Nephron (organoid): ENCODE measurements around the gene NUDT5.

Experiments used
- H3K27ac Mint-ChIP-seq, 3 experiments: 2 replicates each; pipeline ENCODE4 v1.8.0; 2020; ENCODE audit warnings: mixed read lengths in 3 of 3, mild to moderate bottlenecking in 2 of 3, moderate library complexity in 1 of 3
- H3K27me3 Mint-ChIP-seq: 2 replicates; pipeline ENCODE4 v1.8.0; 2021; ENCODE audit warnings: low read depth, mild to moderate bottlenecking, moderate library complexity, mixed read lengths
- H3K36me3 Mint-ChIP-seq: 2 replicates; pipeline ENCODE4 v1.8.0; 2020; ENCODE audit warnings: low read depth, mixed read lengths
- H3K4me1 Mint-ChIP-seq: 2 replicates; pipeline ENCODE4 v1.8.0; 2020; ENCODE audit warnings: mixed read lengths
- H3K4me3 Mint-ChIP-seq, 3 experiments: 2 replicates each; pipeline ENCODE4 v1.8.0; 2020; ENCODE audit warnings: mild to moderate bottlenecking in 3 of 3, mixed read lengths in 3 of 3, moderate library complexity in 2 of 3
- H3K9me3 Mint-ChIP-seq: 2 replicates; pipeline ENCODE4 v1.8.0; 2020; ENCODE audit warnings: mixed read lengths
- TF ChIP-seq, protein P1 (sequence below), 3 experiments: fragments of 200-600 bp; sonication (generic); IDR thresholded peaks; one replicate each; pipeline ENCODE4 v1.5.0; 2021; ENCODE audit warnings: antibody characterized with exemption in 3 of 3; ENCODE audit not compliant: unreplicated experiment in 3 of 3

The NUDT5 gene

DNA sequence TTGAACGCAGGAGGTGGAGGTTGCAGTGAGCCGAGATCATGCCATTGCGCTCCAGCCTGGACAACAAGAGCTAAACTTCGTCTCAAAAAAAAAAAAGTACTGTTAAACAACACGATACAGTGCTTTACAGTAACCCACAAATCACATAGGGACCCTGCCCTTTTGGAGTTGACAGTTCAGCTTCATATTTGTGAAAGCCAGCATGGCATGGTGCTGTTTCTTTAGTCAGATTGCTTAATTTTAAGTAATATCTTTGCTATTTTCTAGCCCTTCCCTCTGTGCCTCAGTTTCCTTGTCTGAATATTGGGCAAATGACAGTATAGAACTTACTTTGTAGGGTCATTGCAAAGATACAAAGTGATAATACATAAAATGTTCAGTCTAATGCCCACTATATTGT, 5.2 kb upstream of the NUDT5 start:
- Mint-ChIP-seq H3K27ac (no peak overlapping the region), H3K4me3 (no peak overlapping the region), H3K4me1 (peaks cover 20% of the 10 kb centered on the region), H3K9me3 (peaks cover 2% of the 10 kb centered on the region), H3K27me3 (no peaks in the 10 kb centered on the region), H3K36me3 (peaks cover 53% of the 10 kb centered on the region)
- TF ChIP-seq, protein P1, sequence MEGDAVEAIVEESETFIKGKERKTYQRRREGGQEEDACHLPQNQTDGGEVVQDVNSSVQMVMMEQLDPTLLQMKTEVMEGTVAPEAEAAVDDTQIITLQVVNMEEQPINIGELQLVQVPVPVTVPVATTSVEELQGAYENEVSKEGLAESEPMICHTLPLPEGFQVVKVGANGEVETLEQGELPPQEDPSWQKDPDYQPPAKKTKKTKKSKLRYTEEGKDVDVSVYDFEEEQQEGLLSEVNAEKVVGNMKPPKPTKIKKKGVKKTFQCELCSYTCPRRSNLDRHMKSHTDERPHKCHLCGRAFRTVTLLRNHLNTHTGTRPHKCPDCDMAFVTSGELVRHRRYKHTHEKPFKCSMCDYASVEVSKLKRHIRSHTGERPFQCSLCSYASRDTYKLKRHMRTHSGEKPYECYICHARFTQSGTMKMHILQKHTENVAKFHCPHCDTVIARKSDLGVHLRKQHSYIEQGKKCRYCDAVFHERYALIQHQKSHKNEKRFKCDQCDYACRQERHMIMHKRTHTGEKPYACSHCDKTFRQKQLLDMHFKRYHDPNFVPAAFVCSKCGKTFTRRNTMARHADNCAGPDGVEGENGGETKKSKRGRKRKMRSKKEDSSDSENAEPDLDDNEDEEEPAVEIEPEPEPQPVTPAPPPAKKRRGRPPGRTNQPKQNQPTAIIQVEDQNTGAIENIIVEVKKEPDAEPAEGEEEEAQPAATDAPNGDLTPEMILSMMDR (IDR thresholded peaks at IDR 0.05; ENCODE audit: unreplicated experiment in 3 of 3): no peak

DNA sequence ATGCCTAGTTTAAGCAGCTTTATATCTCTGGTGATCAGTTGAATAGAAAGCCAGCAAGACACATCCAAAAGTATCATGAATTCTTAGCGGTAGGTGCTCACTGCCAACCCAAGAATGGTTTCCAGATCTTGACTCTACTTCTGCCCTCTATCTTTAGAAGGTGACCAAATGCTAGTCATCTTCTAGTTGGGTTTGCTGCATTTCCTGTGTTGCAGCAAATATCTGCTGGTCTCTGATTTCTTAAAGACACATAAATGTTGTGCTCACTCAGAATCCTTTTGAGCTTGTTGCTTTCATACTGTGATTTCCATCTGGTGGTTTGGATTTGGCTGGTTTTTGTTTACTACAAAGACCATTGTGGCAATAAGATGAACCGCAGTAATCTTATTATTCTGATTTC, 2.5 kb upstream of the NUDT5 start:
- TF ChIP-seq, protein P1 (IDR thresholded peaks at IDR 0.05; ENCODE audit: unreplicated experiment in 3 of 3): no peak
- Mint-ChIP-seq H3K27me3 (no peaks in the 10 kb centered on the region), H3K27ac (no peak overlapping the region), H3K4me3 (peak overlapping the region; percentile 60 to 79 (median 62)), H3K4me1 (peaks cover 36% of the 10 kb centered on the region), H3K36me3 (peaks cover 31% of the 10 kb centered on the region), H3K9me3 (no peaks in the 10 kb centered on the region)

DNA sequence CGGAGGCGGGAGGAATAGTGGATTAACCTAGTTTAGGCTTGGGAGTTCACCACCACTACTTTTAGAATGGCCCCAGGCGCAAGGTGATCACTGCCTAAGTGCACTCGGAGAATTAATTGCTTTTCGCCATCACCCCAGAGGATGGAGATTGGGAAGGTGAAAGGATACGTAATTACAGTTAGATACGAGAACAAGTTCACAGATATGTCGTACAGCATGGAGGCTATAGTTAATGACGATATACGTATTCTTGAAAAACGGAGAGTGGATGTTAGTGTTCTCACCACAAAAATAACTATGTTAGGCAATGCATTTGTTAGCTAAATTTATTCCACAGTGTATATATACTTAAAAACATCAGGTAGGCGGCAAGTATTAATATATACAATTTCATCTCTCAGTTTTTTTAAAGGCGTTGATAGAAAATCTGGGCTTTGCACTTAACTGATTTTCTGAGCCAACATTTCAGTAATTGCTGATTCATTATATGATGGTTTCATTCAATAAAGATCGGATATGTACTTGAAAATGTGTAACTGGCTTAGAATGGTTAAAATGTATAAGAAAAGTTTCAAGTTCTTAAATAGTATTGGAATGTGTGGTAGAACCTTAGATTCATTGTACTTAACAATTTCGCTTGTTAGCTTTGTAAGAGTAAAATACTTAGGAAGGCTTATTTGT, 980 bp upstream of the NUDT5 start:
- peaks cover 19% of the 10 kb centered on the region for H3K36me3 Mint-ChIP-seq
- H3K27me3 Mint-ChIP-seq: no peaks in the 10 kb centered on the region
- peak overlapping the region; percentile 93 to 96 (median 95) for H3K4me3 Mint-ChIP-seq
- peak overlapping the region; percentile 97 to 99 (median 98) for H3K27ac Mint-ChIP-seq
- no peaks in the 10 kb centered on the region for H3K9me3 Mint-ChIP-seq
- H3K4me1 Mint-ChIP-seq: peaks cover 46% of the 10 kb centered on the region
- TF ChIP-seq, protein P1 (IDR thresholded peaks at IDR 0.05; ENCODE audit: unreplicated experiment in 3 of 3): no peak

DNA sequence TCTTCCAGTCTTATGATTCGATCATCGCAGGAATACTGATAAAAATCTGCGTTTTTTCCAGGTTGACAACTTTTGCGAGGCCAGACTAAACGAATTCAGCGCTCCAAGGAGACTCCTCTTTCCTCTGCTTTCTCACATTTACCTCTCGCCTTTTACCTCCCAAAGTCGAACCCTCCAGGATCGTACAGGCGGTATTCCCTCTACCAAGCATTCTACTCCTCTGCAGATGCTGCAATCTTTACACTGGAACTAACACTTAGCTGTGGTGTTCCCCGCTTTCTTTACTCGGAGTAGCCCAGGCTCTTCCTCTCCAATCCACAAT, 449 bp downstream of the NUDT5 start:
- H3K4me3 Mint-ChIP-seq: peak overlapping the region; percentile 93 to 96 (median 95)
- no peaks in the 10 kb centered on the region for H3K27me3 Mint-ChIP-seq
- TF ChIP-seq, protein P1 (IDR thresholded peaks at IDR 0.05; ENCODE audit: unreplicated experiment in 3 of 3): no peak
- H3K9me3 Mint-ChIP-seq: no peaks in the 10 kb centered on the region
- H3K36me3 Mint-ChIP-seq: peaks cover 10% of the 10 kb centered on the region
- H3K4me1 Mint-ChIP-seq: peaks cover 47% of the 10 kb centered on the region
- peak overlapping the region; percentile 97 to 99 (median 98) for H3K27ac Mint-ChIP-seq

DNA sequence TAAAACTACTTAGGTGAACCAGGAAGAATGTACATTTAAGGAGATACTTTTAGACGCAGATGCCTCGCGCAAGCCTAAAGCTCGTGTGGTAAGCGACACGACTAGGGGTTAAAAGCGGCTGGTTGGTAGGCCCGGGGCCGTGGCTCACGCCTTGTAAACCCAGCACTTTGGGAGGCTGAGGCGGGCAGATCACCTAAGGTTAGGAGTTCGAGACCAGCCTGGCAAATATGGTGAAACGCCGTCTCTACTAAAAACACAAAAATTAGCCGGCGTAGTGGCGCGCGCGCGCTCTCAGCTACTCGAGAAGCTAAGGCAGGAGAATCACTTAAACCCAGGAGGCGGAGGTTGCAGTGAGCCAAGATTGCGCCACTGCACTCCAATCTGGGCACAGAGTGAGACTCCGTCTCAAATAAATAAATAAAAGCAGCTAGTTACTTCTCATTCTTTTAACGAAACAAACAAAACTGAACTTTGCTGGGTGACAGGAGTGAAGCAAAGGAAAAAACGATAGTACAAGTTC, 879 bp downstream of the NUDT5 start:
- H3K27me3 Mint-ChIP-seq: no peaks in the 10 kb centered on the region
- H3K27ac Mint-ChIP-seq: peak overlapping the region; percentile 97 to 99 (median 98)
- TF ChIP-seq, protein P1 (IDR thresholded peaks at IDR 0.05; ENCODE audit: unreplicated experiment in 3 of 3): no peak
- peak overlapping the region; percentile 93 to 96 (median 95) for H3K4me3 Mint-ChIP-seq
- no peaks in the 10 kb centered on the region for H3K9me3 Mint-ChIP-seq
- peaks cover 10% of the 10 kb centered on the region for H3K36me3 Mint-ChIP-seq
- H3K4me1 Mint-ChIP-seq: peaks cover 49% of the 10 kb centered on the region

DNA sequence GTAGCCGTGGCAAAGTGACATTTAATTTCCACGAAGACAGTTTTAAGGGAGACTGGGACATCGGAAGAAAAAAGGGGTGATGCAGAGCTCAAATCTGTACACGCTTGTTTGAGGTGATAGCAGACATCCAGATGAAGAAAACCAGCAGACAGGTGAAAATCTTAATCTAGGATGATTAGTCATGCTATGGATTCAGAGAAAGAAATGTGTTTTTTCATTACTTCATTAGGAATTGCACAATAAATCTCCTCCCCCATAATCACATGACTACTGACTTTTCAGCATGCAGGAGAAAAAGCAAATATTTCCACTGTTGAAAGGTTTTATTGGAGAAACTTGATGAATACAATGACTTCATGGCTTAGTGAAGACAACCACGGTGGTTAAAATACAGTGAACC, 2.5 kb downstream of the NUDT5 start:
- Mint-ChIP-seq H3K27ac (peak overlapping the region; percentile 41 to 79 (median 59)), H3K27me3 (no peaks in the 10 kb centered on the region), H3K4me1 (peaks cover 42% of the 10 kb centered on the region), H3K4me3 (peak overlapping the region; percentile 60 to 83 (median 77)), H3K36me3 (peaks cover under 1% of the 10 kb centered on the region), H3K9me3 (no peaks in the 10 kb centered on the region)
- TF ChIP-seq, protein P1 (IDR thresholded peaks at IDR 0.05; ENCODE audit: unreplicated experiment in 3 of 3): no peak
